HFFc6 (cell line): ENCODE data around the gene R3HDM4. TPM values are rescaled to one million over a fixed set of nuclear protein-coding genes. Genes with fewer than 3 reads are reported as not detected.

Experiments
- DNase-seq: peaks from one replicate; pipeline ENCODE4 v3.0.0-alpha.2; 2018
- H3K27ac Mint-ChIP-seq: 2 replicates; pipeline ENCODE4 v1.8.0; 2020; ENCODE audit warnings: mild to moderate bottlenecking, mixed read lengths
- H3K27me3 Mint-ChIP-seq: 2 replicates; pipeline ENCODE4 v1.8.0; 2021; ENCODE audit warnings: mild to moderate bottlenecking, moderate library complexity, mixed read lengths; ENCODE audit not compliant: insufficient read depth
- H3K36me3 Mint-ChIP-seq: 2 replicates; pipeline ENCODE4 v1.8.0; 2021; ENCODE audit warnings: low read depth, mixed read lengths
- H3K4me1 Mint-ChIP-seq: 2 replicates; pipeline ENCODE4 v1.8.0; 2020; ENCODE audit warnings: low read depth, mixed read lengths
- H3K4me3 Mint-ChIP-seq: 2 replicates; pipeline ENCODE4 v1.8.0; 2020; ENCODE audit warnings: mild to moderate bottlenecking, moderate library complexity, mixed read lengths
- H3K9me3 Mint-ChIP-seq: 2 replicates; pipeline ENCODE4 v1.8.0; 2020; ENCODE audit warnings: mild to moderate bottlenecking, mixed read lengths
- total RNA-seq, 6 experiments: library from RNA; stranded (reverse); fragmentation: NEBNext Ultra II Directional; extraction: Animal tissue kit (Norgen Biotek cat#: 25700); gene quantifications; 2 replicates in 1 of 6; 3 replicates in 5 of 6; pipeline ENCODE4 v1.2.3, GENCODE V29; 2021
- TF ChIP-seq, protein P1 (sequence below): fragments of 200-600 bp; sonication (generic); IDR thresholded peaks from 2 replicates; pipeline ENCODE4 v1.5.0; 2021; ENCODE audit warnings: antibody characterized with exemption, mild to moderate bottlenecking

Gene R3HDM4
- total RNA-seq, 6 experiments from 2014 or later: 41.9 to 53.4 (median 45.9) TPM

DNA sequence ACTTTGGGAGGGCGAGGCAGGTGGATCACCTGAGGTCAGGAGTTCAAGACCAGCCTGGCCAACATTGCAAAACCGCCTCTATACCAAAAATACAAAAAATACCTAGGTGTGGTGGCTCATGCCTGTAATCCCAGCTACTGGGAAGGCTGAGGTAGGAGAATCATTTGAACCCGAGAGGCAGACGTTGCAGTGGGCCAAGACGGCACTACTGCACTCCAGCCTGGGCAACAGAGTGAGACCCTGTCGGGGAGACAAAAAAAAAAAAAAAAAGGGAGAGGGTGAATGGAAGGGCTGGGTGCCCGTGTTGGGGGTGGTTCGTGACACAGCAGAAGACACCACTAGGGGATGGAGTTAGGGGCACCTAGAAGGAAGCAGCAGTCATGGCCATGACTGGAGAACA is 42.7 kb downstream of the R3HDM4 start:
- H3K36me3 Mint-ChIP-seq: peaks cover 9% of the 10 kb centered on the region
- no peak for DNase-seq
- H3K4me1 Mint-ChIP-seq: peaks cover 16% of the 10 kb centered on the region
- TF ChIP-seq, protein P1, sequence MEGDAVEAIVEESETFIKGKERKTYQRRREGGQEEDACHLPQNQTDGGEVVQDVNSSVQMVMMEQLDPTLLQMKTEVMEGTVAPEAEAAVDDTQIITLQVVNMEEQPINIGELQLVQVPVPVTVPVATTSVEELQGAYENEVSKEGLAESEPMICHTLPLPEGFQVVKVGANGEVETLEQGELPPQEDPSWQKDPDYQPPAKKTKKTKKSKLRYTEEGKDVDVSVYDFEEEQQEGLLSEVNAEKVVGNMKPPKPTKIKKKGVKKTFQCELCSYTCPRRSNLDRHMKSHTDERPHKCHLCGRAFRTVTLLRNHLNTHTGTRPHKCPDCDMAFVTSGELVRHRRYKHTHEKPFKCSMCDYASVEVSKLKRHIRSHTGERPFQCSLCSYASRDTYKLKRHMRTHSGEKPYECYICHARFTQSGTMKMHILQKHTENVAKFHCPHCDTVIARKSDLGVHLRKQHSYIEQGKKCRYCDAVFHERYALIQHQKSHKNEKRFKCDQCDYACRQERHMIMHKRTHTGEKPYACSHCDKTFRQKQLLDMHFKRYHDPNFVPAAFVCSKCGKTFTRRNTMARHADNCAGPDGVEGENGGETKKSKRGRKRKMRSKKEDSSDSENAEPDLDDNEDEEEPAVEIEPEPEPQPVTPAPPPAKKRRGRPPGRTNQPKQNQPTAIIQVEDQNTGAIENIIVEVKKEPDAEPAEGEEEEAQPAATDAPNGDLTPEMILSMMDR: no peak
- H3K4me3 Mint-ChIP-seq: no peak overlapping the region
- H3K27me3 Mint-ChIP-seq: peaks cover 10% of the 10 kb centered on the region
- H3K9me3 Mint-ChIP-seq: no peaks in the 10 kb centered on the region
- peak overlapping the region; percentile 91 for H3K27ac Mint-ChIP-seq

DNA sequence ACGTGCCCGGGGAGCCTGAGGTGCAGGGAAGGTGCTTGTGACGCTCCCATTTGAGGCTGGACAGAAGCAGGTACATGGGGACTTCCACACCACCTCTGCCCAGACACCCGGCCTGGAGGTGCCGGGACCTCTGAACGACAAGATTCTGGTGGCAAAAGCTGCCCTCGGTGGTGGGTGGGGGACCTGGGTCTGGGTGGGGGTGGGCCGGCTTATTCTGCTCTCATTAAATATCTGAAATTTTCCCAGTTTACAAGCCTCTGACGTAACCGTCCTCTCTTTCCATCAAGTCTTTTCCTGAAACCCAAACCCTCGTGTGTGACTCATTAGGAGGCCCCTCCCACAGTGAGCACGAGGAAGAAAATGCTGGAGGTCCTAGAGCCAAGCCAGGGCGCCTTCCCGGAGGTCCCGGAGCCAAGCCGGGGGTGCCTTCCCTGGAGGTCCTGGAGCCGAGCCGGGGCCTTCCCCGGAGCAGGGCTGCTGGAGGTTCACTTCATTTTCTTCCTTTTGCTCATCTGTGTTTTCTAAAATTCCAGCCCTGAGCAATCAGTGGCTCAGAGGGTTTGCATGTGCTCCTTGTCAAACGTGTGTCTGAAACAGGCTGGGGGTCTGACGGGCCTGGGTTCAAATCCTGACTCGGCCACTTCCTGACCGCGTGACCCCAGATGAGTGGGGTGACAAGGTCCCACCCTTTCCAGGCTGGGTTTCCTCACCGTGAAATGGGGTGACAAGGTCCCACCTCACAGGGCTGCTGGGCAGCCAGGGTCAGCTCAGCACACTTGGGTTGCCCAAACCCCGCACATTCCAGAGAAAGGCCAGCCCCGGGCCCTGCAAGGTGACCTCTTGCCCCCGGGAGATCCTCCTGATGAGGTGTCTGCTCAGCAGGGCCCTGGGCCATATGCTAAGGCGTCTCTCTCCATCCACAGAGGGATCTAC is 43.5 kb downstream of the R3HDM4 start:
- peaks cover 16% of the 10 kb centered on the region for H3K4me1 Mint-ChIP-seq
- H3K4me3 Mint-ChIP-seq: peak overlapping the region; percentile 43
- H3K27me3 Mint-ChIP-seq: peaks cover 9% of the 10 kb centered on the region
- TF ChIP-seq, protein P1: no peak
- peak overlapping the region; percentile 91 for H3K27ac Mint-ChIP-seq
- peak; percentile 91 for DNase-seq
- H3K9me3 Mint-ChIP-seq: no peaks in the 10 kb centered on the region
- peaks cover 9% of the 10 kb centered on the region for H3K36me3 Mint-ChIP-seq

DNA sequence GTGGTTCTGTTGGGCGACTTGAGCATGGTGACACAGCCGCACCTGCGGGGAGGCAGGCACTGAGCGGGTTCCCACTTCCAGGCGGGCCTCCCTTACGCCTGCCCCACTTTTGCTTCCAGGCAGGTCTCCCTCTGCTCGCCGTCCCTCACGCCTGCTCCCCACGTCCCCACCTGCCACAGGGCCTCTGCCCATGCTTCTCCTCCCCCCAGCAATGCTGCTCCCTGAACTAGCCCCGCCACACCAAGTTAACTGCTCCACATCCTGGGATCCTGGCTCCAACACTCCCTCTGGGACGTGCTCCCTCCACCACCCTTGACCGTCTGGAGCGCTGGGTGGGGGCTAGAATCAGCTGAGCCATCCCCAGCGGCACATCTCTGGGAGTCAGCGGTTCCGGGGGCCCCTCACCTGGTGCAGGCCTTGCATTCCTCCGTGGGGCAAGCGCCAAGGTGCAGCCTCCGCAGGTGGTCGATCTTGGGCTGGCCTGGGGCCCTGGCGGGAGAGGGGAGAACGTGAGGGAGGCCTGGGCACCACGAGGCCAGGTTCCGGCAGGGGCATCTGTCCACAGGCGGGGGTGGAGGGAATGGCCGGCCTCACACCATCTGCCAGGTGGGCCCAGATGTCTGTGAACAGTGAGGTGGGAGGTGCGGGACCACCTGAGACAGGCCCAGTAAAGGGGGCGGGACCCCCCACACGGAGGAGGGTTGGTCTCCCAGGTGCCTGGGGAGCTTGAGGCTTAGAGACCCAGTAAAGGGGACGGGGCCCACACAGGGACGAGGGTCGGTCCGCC is 44.4 kb downstream of the R3HDM4 start:
- peaks cover 16% of the 10 kb centered on the region for H3K4me1 Mint-ChIP-seq

DNA sequence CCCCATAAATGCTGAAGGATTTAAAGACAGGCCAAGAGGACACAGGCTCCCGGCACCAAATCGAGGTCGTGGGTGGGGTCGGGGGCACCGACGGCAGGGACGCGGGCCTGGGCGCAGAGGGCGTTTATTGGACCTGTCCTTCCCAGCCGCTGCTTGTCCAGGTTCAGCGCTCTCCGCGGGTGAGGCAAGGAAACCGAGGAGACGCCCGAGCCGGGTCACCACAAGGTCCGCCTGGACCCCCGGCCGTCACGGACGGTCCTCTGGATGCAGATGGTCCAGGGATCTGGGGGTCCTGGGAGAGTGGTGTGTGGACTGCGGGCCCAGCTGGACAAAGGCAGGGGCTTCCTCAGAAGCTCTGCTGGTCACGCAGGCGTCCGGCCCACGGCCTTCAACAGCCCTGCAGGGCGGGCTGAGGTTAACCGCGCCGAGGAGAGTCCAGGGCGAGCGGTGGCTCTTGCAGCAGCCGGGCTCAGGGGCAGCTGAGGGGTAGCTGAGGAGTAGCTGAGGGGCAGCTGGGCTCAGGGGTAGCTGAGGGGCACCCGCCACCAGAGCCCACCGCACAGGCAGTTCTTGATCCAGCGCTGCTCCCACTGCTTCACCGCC is 45.1 kb downstream of the R3HDM4 start:
- Mint-ChIP-seq H3K27ac (peak overlapping the region; percentile 63), H3K9me3 (no peaks in the 10 kb centered on the region), H3K36me3 (peaks cover 9% of the 10 kb centered on the region), H3K27me3 (peaks cover 7% of the 10 kb centered on the region), H3K4me3 (no peak overlapping the region), H3K4me1 (peaks cover 16% of the 10 kb centered on the region)
- DNase-seq: no peak
- TF ChIP-seq, protein P1: no peak

More for the DNA sequence above, 44.4 kb downstream of the R3HDM4 start:
- Mint-ChIP-seq H3K9me3 (no peaks in the 10 kb centered on the region), H3K36me3 (peaks cover 9% of the 10 kb centered on the region), H3K27ac (peak overlapping the region; percentile 91), H3K27me3 (peaks cover 9% of the 10 kb centered on the region), H3K4me3 (no peak overlapping the region)
- TF ChIP-seq, protein P1: no peak
- DNase-seq: no peak

DNA sequence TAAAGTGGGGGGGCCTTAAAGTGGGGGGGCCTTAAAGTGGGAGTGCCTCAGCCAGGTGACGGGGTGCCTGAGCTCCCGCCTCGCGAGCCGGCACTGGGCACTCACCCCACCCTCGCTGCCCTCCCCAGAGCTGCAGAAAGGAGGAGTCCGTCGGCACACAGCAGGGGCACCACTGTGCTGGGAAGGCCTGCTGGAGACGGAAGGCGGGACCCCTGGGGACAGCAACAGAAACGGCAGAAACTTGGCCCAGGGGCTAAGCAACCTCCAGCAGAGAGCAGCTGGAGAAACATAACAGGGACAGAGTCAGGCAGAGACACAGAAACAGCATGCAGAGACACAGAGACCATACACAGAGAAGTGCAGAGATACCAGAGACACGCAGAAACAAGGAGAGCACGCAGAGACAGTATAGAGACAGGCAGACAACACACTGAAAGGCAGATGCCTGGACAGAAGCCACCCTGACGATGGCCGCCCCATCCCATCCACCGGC is 45.7 kb downstream of the R3HDM4 start:
- Mint-ChIP-seq H3K27me3 (peaks cover 7% of the 10 kb centered on the region), H3K36me3 (peaks cover 9% of the 10 kb centered on the region), H3K27ac (peak overlapping the region; percentile 63), H3K9me3 (0 out of 2 replicates have a peak, but pooled peaks cover 3% of the 10 kb centered on the region), H3K4me1 (peaks cover 16% of the 10 kb centered on the region), H3K4me3 (no peak overlapping the region)
- DNase-seq: no peak
- TF ChIP-seq, protein P1: no peak
